Measurements from ENCODE around the gene C1orf159.

C1orf159 gene

DNA sequence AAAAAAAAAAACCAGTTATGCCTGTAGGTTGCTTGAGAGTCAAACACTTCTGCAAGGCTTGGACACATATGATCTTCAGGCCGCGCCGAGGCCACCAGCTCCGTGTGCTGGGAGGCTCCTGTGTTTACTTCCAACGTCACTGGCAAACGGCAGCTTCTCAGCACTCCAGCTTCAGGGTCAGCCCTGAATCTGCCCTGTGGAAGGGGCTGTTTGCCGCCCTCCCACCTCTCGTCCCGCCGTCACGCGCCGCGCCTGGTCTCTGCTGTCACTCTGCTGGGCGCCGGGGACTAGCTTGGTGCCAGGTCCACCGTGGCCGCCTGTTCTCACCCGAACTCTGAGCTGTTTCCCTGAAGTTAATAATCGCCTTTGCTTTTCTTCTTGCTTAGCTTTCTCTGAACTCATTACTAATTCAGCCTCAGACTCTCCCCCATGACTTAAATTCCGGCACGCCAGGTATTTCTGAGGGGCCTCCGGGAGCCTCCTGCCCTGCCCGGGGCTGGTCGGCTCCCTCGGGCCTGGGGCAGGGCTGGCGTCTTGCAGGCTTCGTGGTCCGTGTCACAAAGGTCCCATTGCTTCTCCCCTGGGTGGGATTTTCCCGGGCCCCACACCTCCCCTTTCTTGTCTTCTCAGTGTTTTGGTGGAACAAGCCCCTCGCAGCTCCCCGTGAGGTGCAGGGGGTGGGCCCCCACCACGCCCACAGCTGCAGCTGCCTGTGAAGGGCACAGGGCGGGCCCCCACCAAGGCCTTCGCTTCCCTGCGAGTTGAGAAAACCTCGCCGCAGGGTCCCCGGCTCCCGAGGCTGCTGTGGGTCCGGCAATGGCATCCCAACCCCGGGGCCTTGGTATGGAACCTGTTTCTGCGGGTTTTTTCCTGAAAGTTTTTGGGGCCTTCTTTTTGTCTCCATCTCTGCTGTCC is 14.6 kb upstream of the C1orf159 start:
- no peak overlapping the region for H3K27ac ChIP-seq
- H3K4me3 ChIP-seq = no peak overlapping the region
- no peak for DNase-seq (ENCODE audit: low spot score)
- TF ChIP-seq, protein P1, sequence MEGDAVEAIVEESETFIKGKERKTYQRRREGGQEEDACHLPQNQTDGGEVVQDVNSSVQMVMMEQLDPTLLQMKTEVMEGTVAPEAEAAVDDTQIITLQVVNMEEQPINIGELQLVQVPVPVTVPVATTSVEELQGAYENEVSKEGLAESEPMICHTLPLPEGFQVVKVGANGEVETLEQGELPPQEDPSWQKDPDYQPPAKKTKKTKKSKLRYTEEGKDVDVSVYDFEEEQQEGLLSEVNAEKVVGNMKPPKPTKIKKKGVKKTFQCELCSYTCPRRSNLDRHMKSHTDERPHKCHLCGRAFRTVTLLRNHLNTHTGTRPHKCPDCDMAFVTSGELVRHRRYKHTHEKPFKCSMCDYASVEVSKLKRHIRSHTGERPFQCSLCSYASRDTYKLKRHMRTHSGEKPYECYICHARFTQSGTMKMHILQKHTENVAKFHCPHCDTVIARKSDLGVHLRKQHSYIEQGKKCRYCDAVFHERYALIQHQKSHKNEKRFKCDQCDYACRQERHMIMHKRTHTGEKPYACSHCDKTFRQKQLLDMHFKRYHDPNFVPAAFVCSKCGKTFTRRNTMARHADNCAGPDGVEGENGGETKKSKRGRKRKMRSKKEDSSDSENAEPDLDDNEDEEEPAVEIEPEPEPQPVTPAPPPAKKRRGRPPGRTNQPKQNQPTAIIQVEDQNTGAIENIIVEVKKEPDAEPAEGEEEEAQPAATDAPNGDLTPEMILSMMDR (IDR thresholded peaks at IDR 0.05) = no peak

DNA sequence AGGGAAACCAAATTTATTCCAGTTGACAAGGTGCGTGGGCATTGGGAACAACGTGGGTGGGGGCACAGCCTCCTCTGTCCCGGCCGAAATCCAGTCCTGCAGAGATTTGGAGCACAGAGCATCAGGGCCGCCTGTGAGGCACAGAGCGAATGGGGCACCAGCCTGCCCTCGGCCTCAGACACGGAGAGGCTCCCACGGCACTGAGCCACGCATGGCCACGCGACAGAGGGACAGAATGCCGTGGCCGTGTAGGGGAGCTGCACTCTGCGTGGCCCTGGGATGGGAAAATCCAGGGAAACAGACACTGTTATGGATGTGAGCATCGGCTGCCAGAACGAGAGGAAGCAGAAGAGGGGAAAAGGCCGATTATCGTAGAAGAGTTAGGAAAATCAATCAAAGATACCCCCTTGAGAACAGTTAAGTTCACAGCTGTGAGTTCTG is 13.5 kb upstream of the C1orf159 start:
- Histone ChIP-seq H3K27ac (no peak overlapping the region), H3K4me3 (no peak overlapping the region)
- no peak for DNase-seq (ENCODE audit: low spot score)
- TF ChIP-seq, protein P1 (IDR thresholded peaks at IDR 0.05) = no peak

DNA sequence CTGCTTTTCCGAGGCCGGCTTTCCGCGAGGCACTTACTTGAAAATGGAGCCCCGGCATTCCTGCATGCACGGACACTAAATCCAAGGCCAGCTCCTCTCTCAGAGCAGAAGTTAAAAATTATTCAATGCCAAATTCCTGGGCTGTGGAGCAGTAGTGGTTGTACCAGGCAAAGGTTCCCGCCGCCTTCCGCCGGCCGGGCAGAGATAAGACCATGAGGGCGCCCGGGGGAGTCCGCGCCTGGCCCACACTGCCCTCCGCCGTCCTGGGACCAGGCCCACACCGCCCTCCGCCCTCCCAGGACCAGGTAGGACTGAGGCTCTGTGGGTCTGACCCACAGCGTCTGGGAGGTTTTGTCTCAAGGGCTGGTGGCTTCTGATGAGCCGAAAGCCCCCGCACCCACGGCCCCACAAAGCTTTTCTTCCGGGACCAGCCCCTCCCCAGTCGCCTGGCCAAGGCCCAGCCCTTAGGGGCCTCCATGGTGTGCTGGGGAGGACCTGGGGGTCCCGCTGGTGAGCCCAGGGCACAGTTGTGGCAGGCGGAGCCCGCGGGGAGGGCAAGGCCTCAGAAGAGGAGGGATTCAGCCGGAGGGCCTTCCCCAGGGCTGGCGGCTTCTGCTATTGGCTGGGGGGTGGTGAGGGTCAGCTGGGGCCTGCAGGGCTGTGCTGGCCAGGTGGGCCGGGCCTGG is 12.7 kb upstream of the C1orf159 start:
- DNase-seq (ENCODE audit: low spot score) = no peak
- Histone ChIP-seq H3K4me3 (no peak overlapping the region), H3K27ac (no peak overlapping the region)
- TF ChIP-seq, protein P1 (IDR thresholded peaks at IDR 0.05) = no peak

DNA sequence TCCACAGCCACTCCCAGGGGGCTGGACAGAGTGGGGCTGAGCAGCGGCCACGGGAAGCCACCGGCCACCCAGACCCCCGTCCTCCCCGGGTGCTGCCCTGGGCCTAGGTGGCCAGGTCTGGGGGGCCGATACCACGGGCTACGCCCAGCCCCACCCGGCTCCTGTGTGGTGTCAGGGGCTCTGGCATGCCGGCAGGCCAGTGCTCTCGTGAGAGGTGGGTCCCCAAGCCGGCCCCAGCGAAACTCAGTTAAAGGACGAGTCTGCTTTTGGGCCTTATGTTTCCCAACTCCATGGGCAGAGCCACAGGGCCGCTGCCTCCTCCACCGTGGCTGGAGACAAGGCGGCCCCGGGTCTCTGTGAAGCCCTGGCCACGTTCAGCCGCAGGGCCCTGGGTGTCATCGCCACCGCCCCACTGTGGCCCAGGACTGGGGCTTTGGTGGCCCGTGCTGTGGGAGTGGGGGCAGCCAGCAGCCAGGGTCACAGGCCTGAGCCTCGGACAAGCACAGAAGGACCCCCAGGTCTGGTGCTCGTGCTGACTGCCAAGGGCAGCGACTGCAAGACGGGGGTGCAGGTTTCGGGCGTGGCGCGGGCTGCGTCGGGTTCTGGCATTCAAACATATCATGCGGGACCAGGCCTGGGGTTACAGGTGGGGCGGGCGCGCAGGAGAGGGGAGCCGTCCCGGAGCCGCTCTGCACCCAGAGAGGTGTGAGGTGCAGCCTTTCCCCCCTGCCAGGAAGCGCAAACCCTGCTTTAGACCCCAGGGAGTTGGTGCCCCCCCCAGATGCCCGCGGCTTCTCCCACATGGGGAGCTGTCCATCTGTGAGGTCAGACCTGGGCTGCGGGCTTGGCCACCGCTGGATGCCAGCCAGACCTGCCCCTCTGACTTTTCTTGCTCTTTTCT is 11.9 kb upstream of the C1orf159 start:
- Histone ChIP-seq H3K4me3 (no peak overlapping the region), H3K27ac (no peak overlapping the region)
- no peak for DNase-seq (ENCODE audit: low spot score)
- TF ChIP-seq, protein P1 (IDR thresholded peaks at IDR 0.05) = no peak

DNA sequence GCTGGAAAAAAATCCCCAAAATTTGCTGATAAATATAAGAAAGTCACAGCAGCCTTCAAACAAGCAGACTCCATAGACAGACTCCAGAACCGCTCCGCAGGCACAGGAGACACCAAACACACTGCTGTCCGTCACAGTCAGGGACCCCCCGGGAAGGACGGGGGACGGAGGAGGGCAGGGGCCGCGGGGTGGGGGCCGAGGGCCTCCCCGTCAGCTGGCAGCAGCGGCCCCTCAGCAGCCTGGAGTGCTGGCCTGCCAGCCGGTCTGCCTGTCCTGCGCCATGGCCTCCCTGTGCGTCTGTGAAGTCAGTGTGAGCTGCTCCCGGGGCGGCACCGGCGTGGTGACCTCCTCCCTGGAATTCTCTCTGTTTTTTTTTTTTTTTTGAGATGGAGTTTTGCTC is 10.1 kb upstream of the C1orf159 start:
- Histone ChIP-seq H3K4me3 (no peak overlapping the region), H3K27ac (no peak overlapping the region)
- TF ChIP-seq, protein P1 (IDR thresholded peaks at IDR 0.05) = no peak
- DNase-seq (ENCODE audit: low spot score) = no peak

DNA sequence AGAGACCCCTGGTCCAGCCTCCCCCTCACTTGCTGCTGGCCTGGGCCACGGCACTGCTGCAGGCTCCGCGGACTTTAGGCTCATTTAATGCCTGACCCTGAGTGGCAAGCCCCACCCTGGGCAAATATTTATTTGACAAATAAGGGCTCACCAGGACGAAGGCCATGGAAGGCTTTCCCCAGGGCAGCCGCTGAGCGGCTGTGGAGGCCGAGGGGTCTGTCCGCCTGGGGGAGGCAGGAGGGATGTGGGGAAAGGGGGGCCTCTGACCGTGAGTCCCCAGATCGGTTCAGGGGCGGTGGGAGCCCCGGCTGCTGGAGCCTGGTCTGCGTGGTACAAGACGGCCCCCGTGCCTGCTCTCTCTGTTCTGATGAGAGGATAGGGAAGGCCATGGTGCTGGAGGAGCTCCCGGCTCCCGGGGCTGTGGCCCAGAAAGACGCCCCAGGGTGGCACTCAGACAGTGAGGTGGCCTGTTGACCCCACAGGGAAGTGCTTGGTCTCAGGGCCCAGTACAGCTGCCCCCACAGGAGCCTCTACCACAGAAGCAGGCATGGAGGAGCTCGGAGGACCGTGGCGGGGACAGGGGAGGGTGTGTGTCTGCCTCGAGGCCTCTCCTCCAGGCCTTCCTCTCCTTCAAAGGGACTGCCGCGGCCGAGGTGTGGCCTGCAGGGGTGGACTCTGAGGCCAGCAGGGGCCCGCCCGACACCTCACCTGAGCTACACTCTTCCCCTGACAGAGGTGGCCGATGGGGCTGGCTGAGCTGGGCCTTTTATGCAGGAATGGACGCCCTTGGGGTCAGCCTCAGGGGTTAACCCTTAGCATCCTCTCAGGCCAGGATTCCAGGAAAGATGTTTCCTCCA is 9.1 kb upstream of the C1orf159 start:
- DNase-seq (ENCODE audit: low spot score) = no peak
- H3K27ac ChIP-seq = no peak overlapping the region
- TF ChIP-seq, protein P1 (IDR thresholded peaks at IDR 0.05) = no peak
- H3K4me3 ChIP-seq = no peak overlapping the region
